ENCODE measurements around the gene NHERF1. TPM values are rescaled to one million over a fixed set of nuclear protein-coding genes. Genes with fewer than 3 reads are reported as not detected.

Gene NHERF1
- total RNA-seq, 2 experiments from 2014 or later = 73.2 to 116 TPM

DNA sequence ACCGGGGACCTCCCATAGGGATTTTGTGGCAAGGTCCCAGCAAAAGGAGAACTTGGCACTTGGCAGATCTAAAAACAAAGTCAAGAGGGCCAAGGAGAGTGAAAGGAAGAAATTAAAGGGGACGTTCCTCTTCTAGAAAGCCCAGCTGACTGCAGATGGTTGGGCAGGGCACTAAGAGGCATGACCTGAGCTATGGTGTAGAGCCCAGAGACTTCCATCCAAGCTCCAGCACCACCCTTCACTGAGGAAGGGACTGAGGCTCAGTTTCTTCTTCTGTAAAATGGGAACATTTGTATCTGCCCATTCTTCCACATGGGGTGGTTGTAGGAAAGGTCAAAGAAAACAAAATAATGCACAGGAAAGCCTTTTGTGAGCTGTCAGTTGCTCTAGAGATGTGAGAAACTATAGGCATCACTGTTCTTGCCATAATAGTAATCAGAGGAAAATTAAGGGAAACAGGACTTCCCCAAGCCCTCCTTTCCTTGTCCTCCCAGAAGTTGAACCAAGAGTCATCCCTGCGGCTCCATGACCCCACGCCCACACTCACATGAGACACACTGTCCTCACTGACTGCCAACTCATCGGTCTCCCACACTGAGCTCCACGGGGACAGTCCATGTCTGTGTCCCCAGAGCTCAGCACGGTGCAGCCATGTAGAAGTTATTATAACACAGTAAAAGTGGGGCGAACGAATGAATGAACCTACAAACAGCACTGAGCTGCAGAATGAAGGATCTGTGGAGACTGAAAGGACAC lies 46.1 kb upstream of the NHERF1 start:
- intact Hi-C loops (cut with micrococcal nuclease; ENCODE audit: unreplicated experiment) = no loop called here
- Histone ChIP-seq H3K27ac (ENCODE audit: low read depth, low read length, poor library complexity, severe bottlenecking) (no peak overlapping the region), H3K9me3 (ENCODE audit: low read length) (no peaks in the 10 kb centered on the region), H4K20me1 (ENCODE audit: insufficient read depth, low read length) (no peaks in the 10 kb centered on the region), H3K4me2 (ENCODE audit: low read length) (no peak overlapping the region), H3K4me3 (ENCODE audit: low read depth, low read length, poor library complexity, severe bottlenecking) (no peak overlapping the region), H3K4me1 (ENCODE audit: insufficient read depth, low read length, poor library complexity, severe bottlenecking) (no peaks in the 10 kb centered on the region), H3K79me2 (ENCODE audit: insufficient read depth, low read depth, low read length) (no peaks in the 10 kb centered on the region), H2AFZ (ENCODE audit: low read length) (no peak overlapping the region), H3K9me2 (ENCODE audit: insufficient read depth, low read length) (no peaks in the 10 kb centered on the region), H3K36me3 (ENCODE audit: insufficient read depth, low read length) (no peaks in the 10 kb centered on the region)
- POLR2A ChIA-PET = interaction anchor here (0.7 to 1.2 kb wide), 3 partner anchors 33 to 93 kb away, joined by 4 to 8 read pairs (median 4); no protein-coding TSS in a partner anchor
- BruUV-seq (replicated peaks) = no TSS peak
- no peak for DNase-seq (ENCODE audit: low spot score)
- no peak for TF ChIP-seq EZH2phosphoT487 (IDR thresholded peaks at IDR 0.05; ENCODE audit: borderline replicate concordance, low read depth, low read length)
- TF ChIP-seq, protein P1, sequence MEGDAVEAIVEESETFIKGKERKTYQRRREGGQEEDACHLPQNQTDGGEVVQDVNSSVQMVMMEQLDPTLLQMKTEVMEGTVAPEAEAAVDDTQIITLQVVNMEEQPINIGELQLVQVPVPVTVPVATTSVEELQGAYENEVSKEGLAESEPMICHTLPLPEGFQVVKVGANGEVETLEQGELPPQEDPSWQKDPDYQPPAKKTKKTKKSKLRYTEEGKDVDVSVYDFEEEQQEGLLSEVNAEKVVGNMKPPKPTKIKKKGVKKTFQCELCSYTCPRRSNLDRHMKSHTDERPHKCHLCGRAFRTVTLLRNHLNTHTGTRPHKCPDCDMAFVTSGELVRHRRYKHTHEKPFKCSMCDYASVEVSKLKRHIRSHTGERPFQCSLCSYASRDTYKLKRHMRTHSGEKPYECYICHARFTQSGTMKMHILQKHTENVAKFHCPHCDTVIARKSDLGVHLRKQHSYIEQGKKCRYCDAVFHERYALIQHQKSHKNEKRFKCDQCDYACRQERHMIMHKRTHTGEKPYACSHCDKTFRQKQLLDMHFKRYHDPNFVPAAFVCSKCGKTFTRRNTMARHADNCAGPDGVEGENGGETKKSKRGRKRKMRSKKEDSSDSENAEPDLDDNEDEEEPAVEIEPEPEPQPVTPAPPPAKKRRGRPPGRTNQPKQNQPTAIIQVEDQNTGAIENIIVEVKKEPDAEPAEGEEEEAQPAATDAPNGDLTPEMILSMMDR (conservative IDR thresholded peaks at IDR 0.05; ENCODE audit: low read length) = no peak
- CTCF ChIA-PET (ENCODE audit: unreplicated experiment) = interaction anchor here (0.6 kb wide), 1 partner anchor 38 kb away, joined by 3 read pairs; no protein-coding TSS in a partner anchor

GRCh38 chr17:74703311-74703710 lies 45.1 kb upstream of the NHERF1 start:
- BruUV-seq (replicated peaks) = no TSS peak
- no peaks in the 10 kb centered on the region for H3K36me3 ChIP-seq (ENCODE audit: insufficient read depth, low read length)
- intact Hi-C loops (cut with micrococcal nuclease; ENCODE audit: unreplicated experiment) = no loop called here
- H3K4me2 ChIP-seq (ENCODE audit: low read length) = no peak overlapping the region
- no peaks in the 10 kb centered on the region for H3K9me2 ChIP-seq (ENCODE audit: insufficient read depth, low read length)
- no peak for DNase-seq (ENCODE audit: low spot score)
- TF ChIP-seq, protein P1 (conservative IDR thresholded peaks at IDR 0.05; ENCODE audit: low read length) = no peak
- no peak for TF ChIP-seq EZH2phosphoT487 (IDR thresholded peaks at IDR 0.05; ENCODE audit: borderline replicate concordance, low read depth, low read length)
- no peak overlapping the region for H3K4me3 ChIP-seq (ENCODE audit: low read depth, low read length, poor library complexity, severe bottlenecking)
- H3K4me1 ChIP-seq (ENCODE audit: insufficient read depth, low read length, poor library complexity, severe bottlenecking) = no peaks in the 10 kb centered on the region
- POLR2A ChIA-PET = interaction anchor here (0.5 to 0.7 kb wide), 2 partner anchors 19 to 937 kb away, joined by 3 read pairs; no protein-coding TSS in a partner anchor
- no peaks in the 10 kb centered on the region for H4K20me1 ChIP-seq (ENCODE audit: insufficient read depth, low read length)
- no peak overlapping the region for H3K27ac ChIP-seq (ENCODE audit: low read depth, low read length, poor library complexity, severe bottlenecking)
- no peaks in the 10 kb centered on the region for H3K79me2 ChIP-seq (ENCODE audit: insufficient read depth, low read depth, low read length)
- CTCF ChIA-PET (ENCODE audit: unreplicated experiment) = no interaction called here
- no peak overlapping the region for H2AFZ ChIP-seq (ENCODE audit: low read length)
- H3K9me3 ChIP-seq (ENCODE audit: low read length) = no peaks in the 10 kb centered on the region

GRCh38 chr17:74704544-74704943 lies 43.9 kb upstream of the NHERF1 start:
- ChIA-PET POLR2A (no interaction called here), CTCF (ENCODE audit: unreplicated experiment) (no interaction called here)
- no peaks in the 10 kb centered on the region for H3K79me2 ChIP-seq (ENCODE audit: insufficient read depth, low read depth, low read length)

More at GRCh38 chr17:74704544-74704943, 43.9 kb upstream of the NHERF1 start:
- Histone ChIP-seq H3K9me2 (ENCODE audit: insufficient read depth, low read length) (no peaks in the 10 kb centered on the region), H2AFZ (ENCODE audit: low read length) (no peak overlapping the region), H3K27ac (ENCODE audit: low read depth, low read length, poor library complexity, severe bottlenecking) (no peak overlapping the region), H3K4me1 (ENCODE audit: insufficient read depth, low read length, poor library complexity, severe bottlenecking) (no peaks in the 10 kb centered on the region), H4K20me1 (ENCODE audit: insufficient read depth, low read length) (no peaks in the 10 kb centered on the region), H3K36me3 (ENCODE audit: insufficient read depth, low read length) (no peaks in the 10 kb centered on the region), H3K4me2 (ENCODE audit: low read length) (no peak overlapping the region), H3K9me3 (ENCODE audit: low read length) (no peaks in the 10 kb centered on the region), H3K4me3 (ENCODE audit: low read depth, low read length, poor library complexity, severe bottlenecking) (no peak overlapping the region)
- no peak for DNase-seq (ENCODE audit: low spot score)
- intact Hi-C loops (cut with micrococcal nuclease; ENCODE audit: unreplicated experiment) = no loop called here
- BruUV-seq (replicated peaks) = no TSS peak
- no peak for TF ChIP-seq EZH2phosphoT487 (IDR thresholded peaks at IDR 0.05; ENCODE audit: borderline replicate concordance, low read depth, low read length)
- TF ChIP-seq, protein P1 (conservative IDR thresholded peaks at IDR 0.05; ENCODE audit: low read length) = no peak

Data from OCI-LY7 (cell line).